ENCODE measurements around the gene CHRNE. TPM values are rescaled to one million over a fixed set of nuclear protein-coding genes. Genes with fewer than 3 reads are reported as not detected.

CHRNE gene
- total and polyA plus RNA-seq, 2 of the 13 experiments (the other 11 are each of a cell fraction or from before 2014, with no cell fraction given), result 0.53 to 0.59 TPM

DNA sequence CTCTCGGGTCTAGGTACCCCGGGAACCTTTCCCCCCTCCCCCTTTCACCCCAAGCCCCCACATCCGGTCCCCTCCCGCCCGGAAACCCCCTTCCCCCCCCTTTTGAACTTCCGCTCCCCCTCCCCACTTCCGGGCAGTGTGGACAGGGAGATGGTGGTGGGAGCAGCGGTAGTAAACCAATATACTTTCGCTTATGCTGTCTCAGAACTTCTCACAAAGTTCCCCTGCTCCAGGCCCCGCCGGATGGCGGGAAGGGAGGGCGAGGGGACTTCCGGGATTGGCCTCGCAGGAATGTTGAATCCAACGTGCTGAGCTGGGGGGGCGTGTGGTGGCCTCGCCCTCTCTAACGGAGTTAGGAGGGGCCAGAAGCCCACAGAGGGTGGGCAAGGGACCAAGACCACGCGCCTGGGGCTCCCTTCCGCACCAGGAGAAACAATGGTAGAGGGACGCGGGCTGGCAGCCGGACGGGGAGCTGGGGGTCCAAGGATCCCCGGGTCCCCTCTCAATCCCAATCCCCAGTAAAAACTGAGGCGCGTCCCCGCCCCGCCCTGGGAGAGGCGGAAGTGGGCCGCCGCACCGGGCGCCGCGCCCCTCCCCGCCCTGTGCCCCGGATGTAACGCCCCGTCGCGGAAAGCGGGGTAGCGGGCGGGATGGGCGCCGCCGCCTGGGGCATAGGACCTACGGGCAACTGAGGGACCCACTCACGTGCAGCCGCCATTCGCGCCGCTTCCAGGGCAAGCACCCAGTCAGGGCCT, 44.7 kb upstream of the CHRNE start (continued):
- TF ChIP-seq ZMYM2 (CRISPR knock-in tag; IDR thresholded peaks at IDR 0.05), result no peak
- TF ChIP-seq NONO (IDR thresholded peaks at IDR 0.05), result no peak
- TF ChIP-seq NONO (CRISPR knock-in tag; conservative IDR thresholded peaks at IDR 0.05), result no peak; the same call in 1 of the 2 replicates
- TF ChIP-seq SRY (CRISPR knock-in tag; IDR thresholded peaks at IDR 0.05), result no peak
- TF ChIP-seq CBFB (CRISPR knock-in tag; IDR thresholded peaks at IDR 0.05), result 0 out of 2 replicates have a peak, but pooled peaks have one; percentile 7
- peak; percentile 13 for TF ChIP-seq TEAD3 (CRISPR knock-in tag; optimal IDR thresholded peaks at IDR 0.05; ENCODE audit: borderline replicate concordance)
- TF ChIP-seq, protein P1, sequence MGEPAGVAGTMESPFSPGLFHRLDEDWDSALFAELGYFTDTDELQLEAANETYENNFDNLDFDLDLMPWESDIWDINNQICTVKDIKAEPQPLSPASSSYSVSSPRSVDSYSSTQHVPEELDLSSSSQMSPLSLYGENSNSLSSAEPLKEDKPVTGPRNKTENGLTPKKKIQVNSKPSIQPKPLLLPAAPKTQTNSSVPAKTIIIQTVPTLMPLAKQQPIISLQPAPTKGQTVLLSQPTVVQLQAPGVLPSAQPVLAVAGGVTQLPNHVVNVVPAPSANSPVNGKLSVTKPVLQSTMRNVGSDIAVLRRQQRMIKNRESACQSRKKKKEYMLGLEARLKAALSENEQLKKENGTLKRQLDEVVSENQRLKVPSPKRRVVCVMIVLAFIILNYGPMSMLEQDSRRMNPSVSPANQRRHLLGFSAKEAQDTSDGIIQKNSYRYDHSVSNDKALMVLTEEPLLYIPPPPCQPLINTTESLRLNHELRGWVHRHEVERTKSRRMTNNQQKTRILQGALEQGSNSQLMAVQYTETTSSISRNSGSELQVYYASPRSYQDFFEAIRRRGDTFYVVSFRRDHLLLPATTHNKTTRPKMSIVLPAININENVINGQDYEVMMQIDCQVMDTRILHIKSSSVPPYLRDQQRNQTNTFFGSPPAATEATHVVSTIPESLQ (CRISPR knock-in tag; conservative IDR thresholded peaks at IDR 0.05), result no peak
- TF ChIP-seq, protein P2, sequence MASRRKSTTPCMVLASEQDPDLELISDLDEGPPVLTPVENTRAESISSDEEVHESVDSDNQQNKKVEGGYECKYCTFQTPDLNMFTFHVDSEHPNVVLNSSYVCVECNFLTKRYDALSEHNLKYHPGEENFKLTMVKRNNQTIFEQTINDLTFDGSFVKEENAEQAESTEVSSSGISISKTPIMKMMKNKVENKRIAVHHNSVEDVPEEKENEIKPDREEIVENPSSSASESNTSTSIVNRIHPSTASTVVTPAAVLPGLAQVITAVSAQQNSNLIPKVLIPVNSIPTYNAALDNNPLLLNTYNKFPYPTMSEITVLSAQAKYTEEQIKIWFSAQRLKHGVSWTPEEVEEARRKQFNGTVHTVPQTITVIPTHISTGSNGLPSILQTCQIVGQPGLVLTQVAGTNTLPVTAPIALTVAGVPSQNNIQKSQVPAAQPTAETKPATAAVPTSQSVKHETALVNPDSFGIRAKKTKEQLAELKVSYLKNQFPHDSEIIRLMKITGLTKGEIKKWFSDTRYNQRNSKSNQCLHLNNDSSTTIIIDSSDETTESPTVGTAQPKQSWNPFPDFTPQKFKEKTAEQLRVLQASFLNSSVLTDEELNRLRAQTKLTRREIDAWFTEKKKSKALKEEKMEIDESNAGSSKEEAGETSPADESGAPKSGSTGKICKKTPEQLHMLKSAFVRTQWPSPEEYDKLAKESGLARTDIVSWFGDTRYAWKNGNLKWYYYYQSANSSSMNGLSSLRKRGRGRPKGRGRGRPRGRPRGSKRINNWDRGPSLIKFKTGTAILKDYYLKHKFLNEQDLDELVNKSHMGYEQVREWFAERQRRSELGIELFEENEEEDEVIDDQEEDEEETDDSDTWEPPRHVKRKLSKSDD (CRISPR knock-in tag; IDR thresholded peaks at IDR 0.05; ENCODE audit: low read depth), result no peak
- TF ChIP-seq ZNF772 (CRISPR knock-in tag; IDR thresholded peaks at IDR 0.05), result peak; percentile 58; the same call in 1 of the 2 replicates
- TF ChIP-seq ZNF839 (CRISPR knock-in tag; IDR thresholded peaks at IDR 0.05; ENCODE audit: borderline replicate concordance), result no peak
- no peak for TF ChIP-seq TCF7L2 (IDR thresholded peaks at IDR 0.05; ENCODE audit: low read depth, low read length)
- no peak for TF ChIP-seq ZNF335 (CRISPR knock-in tag; IDR thresholded peaks at IDR 0.05)
- TF ChIP-seq ZNF563 (CRISPR knock-in tag; IDR thresholded peaks at IDR 0.05), result peak; percentile 27; the same call in 1 of the 2 replicates
- TF ChIP-seq FOXK2 (IDR thresholded peaks at IDR 0.05), result no peak
- TF ChIP-seq ZFX (CRISPR knock-in tag; IDR thresholded peaks at IDR 0.05; ENCODE audit: low read depth), result peak; percentile 3; the same call in 1 of the 2 replicates
- no peak for TF ChIP-seq ZBTB8A (CRISPR knock-in tag; IDR thresholded peaks at IDR 0.05; ENCODE audit: borderline replicate concordance, low read depth)
- TF ChIP-seq TP53 (CRISPR knock-in tag; conservative IDR thresholded peaks at IDR 0.05), result no peak
- no peak for TF ChIP-seq CREM (IDR thresholded peaks at IDR 0.05)
- TF ChIP-seq CREM (CRISPR knock-in tag; IDR thresholded peaks at IDR 0.05), result no peak
- TF ChIP-seq SNAI1 (CRISPR knock-in tag; IDR thresholded peaks at IDR 0.05; ENCODE audit: borderline replicate concordance), result 0 out of 2 replicates have a peak, but pooled peaks have one; percentile 40
- TF ChIP-seq SCMH1 (CRISPR knock-in tag; IDR thresholded peaks at IDR 0.05; ENCODE audit: borderline replicate concordance), result no peak
- TF ChIP-seq MEF2D (CRISPR knock-in tag; IDR thresholded peaks at IDR 0.05), result no peak
- TF ChIP-seq, protein P3, sequence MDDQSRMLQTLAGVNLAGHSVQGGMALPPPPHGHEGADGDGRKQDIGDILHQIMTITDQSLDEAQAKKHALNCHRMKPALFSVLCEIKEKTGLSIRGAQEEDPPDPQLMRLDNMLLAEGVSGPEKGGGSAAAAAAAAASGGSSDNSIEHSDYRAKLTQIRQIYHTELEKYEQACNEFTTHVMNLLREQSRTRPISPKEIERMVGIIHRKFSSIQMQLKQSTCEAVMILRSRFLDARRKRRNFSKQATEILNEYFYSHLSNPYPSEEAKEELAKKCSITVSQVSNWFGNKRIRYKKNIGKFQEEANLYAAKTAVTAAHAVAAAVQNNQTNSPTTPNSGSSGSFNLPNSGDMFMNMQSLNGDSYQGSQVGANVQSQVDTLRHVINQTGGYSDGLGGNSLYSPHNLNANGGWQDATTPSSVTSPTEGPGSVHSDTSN (CRISPR knock-in tag; IDR thresholded peaks at IDR 0.05; ENCODE audit: borderline replicate concordance), result 0 out of 2 replicates have a peak, but pooled peaks have one; percentile 60
- TF ChIP-seq ZNF768 (CRISPR knock-in tag; IDR thresholded peaks at IDR 0.05), result no peak; the same call in 1 of the 2 replicates
- no peak for TF ChIP-seq ZNF761 (CRISPR knock-in tag; conservative IDR thresholded peaks at IDR 0.05)
- TF ChIP-seq CHCHD3 (CRISPR knock-in tag; IDR thresholded peaks at IDR 0.05), result peak; percentile 90; the same call in 1 of the 2 replicates
